ENCODE results near the gene CCDC7.

Gene CCDC7

DNA sequence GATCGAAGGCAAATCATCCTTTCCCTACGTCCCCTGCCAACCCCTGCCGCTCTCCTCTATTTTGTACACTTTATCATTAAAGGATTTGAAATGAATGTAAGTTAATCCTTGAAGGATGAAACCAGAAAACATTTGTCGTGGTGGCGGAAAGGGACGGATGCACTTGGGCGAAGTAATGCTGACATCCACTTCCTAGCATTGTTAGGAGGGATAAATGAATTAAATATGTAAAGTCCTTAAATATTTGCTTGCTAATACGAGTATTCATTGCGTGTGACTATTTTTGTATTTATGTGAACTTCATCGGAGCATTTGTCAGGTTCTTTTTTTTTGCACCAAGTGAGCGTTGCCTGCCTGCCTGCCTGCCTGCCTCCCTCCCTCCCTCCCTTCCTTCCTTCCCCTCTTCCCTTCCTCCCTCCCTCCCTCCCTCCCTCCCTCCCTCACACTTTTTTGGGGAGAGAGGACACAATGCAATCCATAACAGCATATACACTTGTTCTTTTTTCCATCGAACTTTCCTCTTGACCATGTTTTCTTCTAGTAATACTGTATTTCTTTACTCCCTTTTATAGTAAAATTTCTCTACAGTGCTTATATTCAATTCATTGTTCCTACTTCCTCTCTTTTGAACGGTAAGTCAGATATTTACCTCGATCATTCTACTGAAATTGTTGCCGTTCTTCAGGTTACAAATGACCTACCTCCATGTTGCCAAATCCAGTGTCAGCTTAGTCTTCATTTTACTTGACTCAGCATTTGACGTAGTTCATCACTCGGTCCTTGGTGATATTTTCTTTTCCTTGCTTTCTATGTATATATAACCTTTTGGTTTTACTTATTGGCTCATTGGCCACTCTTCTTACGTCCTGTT, 831 bp downstream of the CCDC7 start:
- TF ChIP-seq, protein P1, sequence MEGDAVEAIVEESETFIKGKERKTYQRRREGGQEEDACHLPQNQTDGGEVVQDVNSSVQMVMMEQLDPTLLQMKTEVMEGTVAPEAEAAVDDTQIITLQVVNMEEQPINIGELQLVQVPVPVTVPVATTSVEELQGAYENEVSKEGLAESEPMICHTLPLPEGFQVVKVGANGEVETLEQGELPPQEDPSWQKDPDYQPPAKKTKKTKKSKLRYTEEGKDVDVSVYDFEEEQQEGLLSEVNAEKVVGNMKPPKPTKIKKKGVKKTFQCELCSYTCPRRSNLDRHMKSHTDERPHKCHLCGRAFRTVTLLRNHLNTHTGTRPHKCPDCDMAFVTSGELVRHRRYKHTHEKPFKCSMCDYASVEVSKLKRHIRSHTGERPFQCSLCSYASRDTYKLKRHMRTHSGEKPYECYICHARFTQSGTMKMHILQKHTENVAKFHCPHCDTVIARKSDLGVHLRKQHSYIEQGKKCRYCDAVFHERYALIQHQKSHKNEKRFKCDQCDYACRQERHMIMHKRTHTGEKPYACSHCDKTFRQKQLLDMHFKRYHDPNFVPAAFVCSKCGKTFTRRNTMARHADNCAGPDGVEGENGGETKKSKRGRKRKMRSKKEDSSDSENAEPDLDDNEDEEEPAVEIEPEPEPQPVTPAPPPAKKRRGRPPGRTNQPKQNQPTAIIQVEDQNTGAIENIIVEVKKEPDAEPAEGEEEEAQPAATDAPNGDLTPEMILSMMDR (IDR thresholded peaks at IDR 0.05; ENCODE audit: insufficient read depth, low read depth, low read length, missing control alignments): no peak
- DNase-seq (ENCODE audit: low read depth): peak; percentile 10
- peak overlapping the region; percentile 93 for H3K4me3 ChIP-seq (ENCODE audit: low read depth, low read length)

DNA sequence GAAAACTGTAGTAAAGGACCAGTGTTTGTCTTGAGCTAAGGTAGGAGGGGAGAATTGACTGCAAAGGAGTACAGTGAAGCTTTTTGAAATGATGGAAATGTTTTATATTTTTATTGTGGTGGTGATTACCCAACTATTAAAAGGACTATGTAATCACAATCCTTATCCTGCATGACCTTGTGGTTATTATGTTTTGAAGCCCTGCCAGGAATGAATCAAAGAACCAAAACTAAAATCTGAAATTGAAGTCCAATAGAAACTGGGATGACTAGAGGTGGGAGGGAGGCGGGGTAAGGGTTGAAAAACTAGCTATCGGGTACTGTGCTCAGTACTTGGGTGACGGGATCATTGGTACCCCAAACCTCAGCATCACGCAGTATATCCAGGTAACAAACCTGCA, 8.2 kb downstream of the CCDC7 start:
- TF ChIP-seq, protein P1 (IDR thresholded peaks at IDR 0.05; ENCODE audit: insufficient read depth, low read depth, low read length, missing control alignments): no peak
- H3K4me3 ChIP-seq (ENCODE audit: low read depth, low read length): no peak overlapping the region
- DNase-seq (ENCODE audit: low read depth): no peak

GRCh38 chr10:32459051-32459698, 13.2 kb downstream of the CCDC7 start:
- no peak overlapping the region for H3K4me3 ChIP-seq (ENCODE audit: low read depth, low read length)
- TF ChIP-seq, protein P1 (IDR thresholded peaks at IDR 0.05; ENCODE audit: insufficient read depth, low read depth, low read length, missing control alignments): no peak
- DNase-seq (ENCODE audit: low read depth): no peak

DNA sequence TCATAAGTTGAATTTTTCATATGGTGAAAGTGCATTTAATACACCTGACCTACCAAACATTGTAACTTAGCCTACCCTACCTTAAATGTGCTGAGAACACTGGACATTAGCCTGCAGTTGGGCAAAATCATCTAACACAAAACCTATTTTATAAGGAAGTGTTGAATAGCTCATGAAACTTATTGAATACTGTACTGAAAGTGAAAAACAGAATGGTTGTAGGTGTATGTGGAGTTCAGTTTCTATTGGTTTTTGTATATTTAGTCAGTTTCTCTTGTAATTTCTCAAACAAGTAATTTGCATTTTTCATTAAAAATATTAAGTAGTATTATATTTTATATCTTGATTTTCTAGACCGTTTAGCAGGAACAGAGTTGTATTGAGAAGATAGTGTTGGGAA, 15.3 kb downstream of the CCDC7 start:
- TF ChIP-seq, protein P1 (IDR thresholded peaks at IDR 0.05; ENCODE audit: insufficient read depth, low read depth, low read length, missing control alignments): no peak
- no peak overlapping the region for H3K4me3 ChIP-seq (ENCODE audit: low read depth, low read length)
- peak; percentile 5 for DNase-seq (ENCODE audit: low read depth)

- no peak overlapping the region for H3K4me3 ChIP-seq (ENCODE audit: low read depth, low read length)
- TF ChIP-seq, protein P1 (IDR thresholded peaks at IDR 0.05; ENCODE audit: insufficient read depth, low read depth, low read length, missing control alignments): no peak
- no peak for DNase-seq (ENCODE audit: low read depth)
Measured at GRCh38 chr10:32471232-32471631, 25.3 kb downstream of the CCDC7 start.

DNA sequence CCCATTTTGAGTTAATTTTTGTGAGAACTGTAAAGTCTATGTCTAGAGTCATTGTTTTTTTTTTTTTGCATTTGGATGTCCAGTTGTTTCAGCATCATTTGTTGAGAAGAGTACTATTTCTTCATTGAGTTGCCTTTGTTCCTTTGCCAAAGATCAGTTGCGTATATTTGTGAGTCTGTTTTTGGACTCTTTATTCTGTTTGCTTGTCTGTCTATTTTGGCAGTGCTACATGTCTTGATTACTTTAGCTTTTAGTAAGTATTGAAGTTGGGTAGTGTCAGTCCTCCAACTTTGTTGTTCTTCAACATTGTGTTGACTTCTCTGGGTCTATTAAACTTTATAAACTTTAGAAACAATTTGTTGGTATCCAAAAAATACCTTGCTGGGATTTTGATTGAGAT, 31.6 kb downstream of the CCDC7 start:
- TF ChIP-seq, protein P1 (IDR thresholded peaks at IDR 0.05; ENCODE audit: insufficient read depth, low read depth, low read length, missing control alignments): no peak
- no peak overlapping the region for H3K4me3 ChIP-seq (ENCODE audit: low read depth, low read length)
- DNase-seq (ENCODE audit: low read depth): no peak
